NCI-H510A treated with DMSO at 0.1 percent for 48 hours (cell line): ENCODE measurements around the gene BCAS3.
"Not testable (repeated sequence)": the region's sequence is repeated elsewhere in the genome, so short reads cannot be mapped to it uniquely, and the experiment has no call there.

ENCODE experiments used
- DNase-seq: peaks from one replicate; lab custom pipeline; 2025; lab: John Stamatoyannopoulos, UW

The BCAS3 gene

GRCh38 chr17:60798576-60798975 lies 120.9 kb downstream of the BCAS3 start:
- DNase-seq: no peak

GRCh38 chr17:60802377-60802776 lies 124.7 kb downstream of the BCAS3 start:
- DNase-seq: no peak

GRCh38 chr17:60803059-60803458 lies 125.4 kb downstream of the BCAS3 start:
- no peak for DNase-seq

GRCh38 chr17:60804831-60805230 lies 127.2 kb downstream of the BCAS3 start:
- no peak for DNase-seq

GRCh38 chr17:60809421-60809820 lies 131.8 kb downstream of the BCAS3 start:
- DNase-seq: no peak

GRCh38 chr17:60814941-60815340 lies 137.3 kb downstream of the BCAS3 start:
- not testable (repeated sequence) for DNase-seq

GRCh38 chr17:60817192-60817591 lies 139.5 kb downstream of the BCAS3 start:
- no peak for DNase-seq

GRCh38 chr17:60819447-60820130 lies 141.9 kb downstream of the BCAS3 start:
- no peak for DNase-seq

GRCh38 chr17:60823515-60823914 lies 145.9 kb downstream of the BCAS3 start:
- DNase-seq: no peak

- DNase-seq: no peak
These were observed 147.7 kb downstream of the BCAS3 start for GRCh38 chr17:60825351-60825750.

- DNase-seq: no peak
These were observed 150.3 kb downstream of the BCAS3 start for GRCh38 chr17:60827943-60828342.

GRCh38 chr17:60832151-60832585 lies 154.5 kb downstream of the BCAS3 start:
- no peak for DNase-seq

GRCh38 chr17:60832631-60833030 lies 155.0 kb downstream of the BCAS3 start:
- no peak for DNase-seq

- no peak for DNase-seq
These were observed 162.8 kb downstream of the BCAS3 start for GRCh38 chr17:60840456-60840855.

GRCh38 chr17:60845012-60845411 lies 167.4 kb downstream of the BCAS3 start:
- no peak for DNase-seq

- no peak for DNase-seq
These were observed 168.5 kb downstream of the BCAS3 start for GRCh38 chr17:60846175-60846574.

GRCh38 chr17:60851181-60851580 lies 173.5 kb downstream of the BCAS3 start:
- no peak for DNase-seq

- DNase-seq: no peak
These were observed 180.0 kb downstream of the BCAS3 start for GRCh38 chr17:60857556-60858080.

- no peak for DNase-seq
These were observed 184.8 kb downstream of the BCAS3 start for GRCh38 chr17:60862482-60862881.

GRCh38 chr17:60863892-60864707 lies 186.4 kb downstream of the BCAS3 start:
- no peak for DNase-seq

GRCh38 chr17:60864708-60865005 lies 187.0 kb downstream of the BCAS3 start:
- no peak for DNase-seq

GRCh38 chr17:60874772-60875171 lies 197.1 kb downstream of the BCAS3 start:
- DNase-seq: no peak
